ENCODE results near the gene RPL36. TPM values are rescaled to one million over a fixed set of nuclear protein-coding genes. Genes with fewer than 3 reads are reported as not detected.
A peak's percentile ranks its signal among the peaks of the same experiment; 100 is the strongest.

Gene RPL36
- total and polyA plus RNA-seq, 9 of the 15 experiments (the other 6 are each of a cell fraction or from before 2014, with no cell fraction given): 350 to 3,412 (median 1,507) TPM

GRCh38 chr19:5718579-5719273 lies 28.6 kb downstream of the RPL36 start (continued):
- peak; percentile 93 for TF ChIP-seq CEBPB (tag; IDR thresholded peaks at IDR 0.05)
- TF ChIP-seq ZNF212 (CRISPR knock-in tag; IDR thresholded peaks at IDR 0.05): no peak
- TF ChIP-seq COPS2 (conservative IDR thresholded peaks at IDR 0.05): no peak
- TF ChIP-seq ZNF280A (IDR thresholded peaks at IDR 0.05; ENCODE audit: low read depth, partially characterized antibody): no peak
- TF ChIP-seq TOE1 (IDR thresholded peaks at IDR 0.05; ENCODE audit: borderline replicate concordance): peak; percentile 58
- TF ChIP-seq TOE1 (CRISPR knock-in tag; IDR thresholded peaks at IDR 0.05; ENCODE audit: borderline replicate concordance, low read depth): no peak
- TF ChIP-seq VEZF1 (CRISPR knock-in tag; IDR thresholded peaks at IDR 0.05): peak; percentile 81
- no peak for TF ChIP-seq ARID3A (IDR thresholded peaks at IDR 0.05; ENCODE audit: borderline replicate concordance, low read depth, low read length)
- TF ChIP-seq THRA (IDR thresholded peaks at IDR 0.05): no peak
- TF ChIP-seq SMAD4 (CRISPR knock-in tag; conservative IDR thresholded peaks at IDR 0.05): no peak; the same call in 1 of the 2 replicates
- no peak for TF ChIP-seq SREBF2 (CRISPR knock-in tag; IDR thresholded peaks at IDR 0.05)
- no peak for TF ChIP-seq PBX2 (CRISPR knock-in tag; IDR thresholded peaks at IDR 0.05; ENCODE audit: low read depth)
- TF ChIP-seq PBX2 (tag; conservative IDR thresholded peaks at IDR 0.05; ENCODE audit: low read depth): no peak
- no peak for TF ChIP-seq TSHZ1 (CRISPR knock-in tag; IDR thresholded peaks at IDR 0.05)

Measured in K562 (cell line).